ENCODE measurements around the gene VPS26A.

- TF ChIP-seq CTCF (IDR thresholded peaks at IDR 0.05) (no peak), POLR2A (IDR thresholded peaks at IDR 0.05) (no peak), POLR2AphosphoS5 (IDR thresholded peaks at IDR 0.05) (no peak)
These were observed 20.2 kb upstream of the VPS26A start for GRCh38 chr10:69103784-69104183.
